Panc1 (cell line): ENCODE results near the gene LHFPL3. TPM values are rescaled to one million over a fixed set of nuclear protein-coding genes. Genes with fewer than 3 reads are reported as not detected.

Experiments
- ATAC-seq: fragments of 200-7000 bp; cut with Tn5 transposase; 2 replicates; pipeline ENCODE4 v1.9.1; 2020; ENCODE audit warnings: mild to moderate bottlenecking, moderate library complexity
- BruUV-seq: library from RNA; stranded (reverse); fragments of 400-500 nt; replicated peaks from 2 replicates; lab custom pipeline; 2021; lab: Mats Ljungman, UMichigan
- CTCF ChIA-PET: fragments of 300-600 bp; sonication (Branson Sonifier 250); formaldehyde crosslinking; loops from one replicate; lab custom pipeline; 2022; ENCODE audit warnings: antibody characterized with exemption; lab: Charles Lee
- POLR2A ChIA-PET: fragments of 300-600 bp; sonication (Branson Sonifier 250); formaldehyde crosslinking; loops from one replicate; lab custom pipeline; 2022; ENCODE audit warnings: antibody characterized with exemption; lab: Charles Lee
- DNase-seq: peaks from one replicate; pipeline ENCODE4 v3.0.0-alpha.2; 2010; ENCODE audit warnings: low read depth, low spot score
- H3K27ac ChIP-seq: 2 replicates; pipeline ENCODE4 v1.5.1; 2011; ENCODE audit warnings: mild to moderate bottlenecking, low read length, inconsistent platforms
- H3K27me3 ChIP-seq: fragments of 200-500 bp; sonication (Bioruptor generic); 2 replicates; pipeline ENCODE4 v1.6.0; 2014; ENCODE audit warnings: low read length, inconsistent platforms; ENCODE audit not compliant: control insufficient read depth, insufficient read depth
- H3K36me3 ChIP-seq: fragments of 200-500 bp; sonication (Bioruptor generic); 2 replicates; pipeline ENCODE4 v1.5.1; 2014; ENCODE audit warnings: inconsistent platforms, mild to moderate bottlenecking, low read length, moderate library complexity; ENCODE audit not compliant: control insufficient read depth, insufficient read depth
- H3K4me1 ChIP-seq: 2 replicates; pipeline ENCODE4 v1.5.1; 2011; ENCODE audit warnings: inconsistent platforms, mild to moderate bottlenecking, low read length, moderate library complexity; ENCODE audit not compliant: control insufficient read depth, insufficient read depth
- H3K4me3 ChIP-seq, 2 experiments: 2 replicates each; pipeline ENCODE4 v1.5.1; 2011 to 2012; ENCODE audit warnings: low read depth in 2 of 2, low read length in 2 of 2, mild to moderate bottlenecking in 2 of 2, inconsistent platforms in 1 of 2, moderate library complexity in 1 of 2
- H3K9me3 ChIP-seq: fragments of 200-500 bp; sonication (Bioruptor generic); 2 replicates; pipeline ENCODE4 v1.5.1; 2014; ENCODE audit warnings: low read depth, mild to moderate bottlenecking, inconsistent platforms, low read length, moderate library complexity; ENCODE audit not compliant: control insufficient read depth, insufficient read depth
- POLR2AphosphoS5 ChIP-seq: IDR thresholded peaks from 2 replicates; pipeline ENCODE4 v1.6.1; 2012; ENCODE audit warnings: mild to moderate bottlenecking, low read depth, low read length, moderate library complexity
- SIN3A ChIP-seq: IDR thresholded peaks from 2 replicates; pipeline ENCODE4 v1.6.1; 2012; ENCODE audit warnings: low read depth, mild to moderate bottlenecking, low read length, moderate library complexity, borderline replicate concordance; ENCODE audit not compliant: insufficient read depth
- TCF7L2 ChIP-seq: IDR thresholded peaks from 2 replicates; pipeline ENCODE4 v1.6.1; 2011; ENCODE audit warnings: mild to moderate bottlenecking, low read depth, low read length, inconsistent platforms
- in situ Hi-C: cut with HindIII; loops from 2 replicates; pipeline ENCODE4 v1.10.0; 2016; ENCODE audit warnings: low sequenced_read_pairs, low pct_unique_long_range_greater_than_20kb
- intact Hi-C: fragments of 100-400 bp; cut with micrococcal nuclease; formaldehyde crosslinking; loops from one replicate; pipeline ENCODE4 v1.10.0; 2022; ENCODE audit not compliant: unreplicated experiment
- total RNA-seq: library from RNA; stranded (reverse); gene quantifications from one replicate; pipeline ENCODE4 v1.2.1, GENCODE V29; 2021; ENCODE audit not compliant: unreplicated experiment
- TF ChIP-seq, protein P1 (sequence below), 2 experiments: IDR thresholded peaks; 2 replicates each; pipeline ENCODE4 v1.6.1; 2011 to 2012; ENCODE audit warnings: low read depth in 2 of 2, control low read depth in 1 of 2, low read length in 1 of 2, mild to moderate bottlenecking in 1 of 2, moderate library complexity in 1 of 2; ENCODE audit not compliant: insufficient read depth in 1 of 2
- TF ChIP-seq, protein P2 (sequence below): fragments of 450-650 bp; IDR thresholded peaks from 2 replicates; pipeline ENCODE4 v1.5.1; 2017; ENCODE audit warnings: mild to moderate bottlenecking

The LHFPL3 gene
- total RNA-seq, 1 experiment from 2014 or later, result not detected

DNA sequence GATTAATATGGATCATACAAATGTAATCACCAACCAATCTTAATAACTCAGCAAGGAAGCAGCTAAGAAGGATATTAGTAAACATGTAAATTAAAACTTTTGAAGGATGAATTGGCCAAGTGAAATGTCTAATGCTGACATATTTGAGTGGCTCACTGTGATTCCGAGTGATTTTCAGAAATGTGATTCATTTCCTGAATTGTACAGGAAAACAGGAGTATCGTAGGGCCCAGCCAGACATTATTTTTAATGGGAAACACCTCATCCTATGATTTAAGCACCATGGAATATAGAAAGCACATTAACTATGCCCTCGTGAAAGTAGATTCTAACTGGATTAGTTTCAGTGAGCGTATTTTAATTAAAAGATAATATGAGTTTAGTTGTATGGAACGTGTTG lies 82.3 kb downstream of the LHFPL3 start:
- ChIA-PET POLR2A (no interaction called here), CTCF (no interaction called here)
- Histone ChIP-seq H3K27me3 (no peaks in the 10 kb centered on the region), H3K36me3 (no peaks in the 10 kb centered on the region), H3K9me3 (no peaks in the 10 kb centered on the region), H3K27ac (no peak overlapping the region), H3K4me1 (no peaks in the 10 kb centered on the region), H3K4me3 (no peak overlapping the region)
- ATAC-seq, result no peak
- no TSS peak for BruUV-seq
- TF ChIP-seq, protein P1, sequence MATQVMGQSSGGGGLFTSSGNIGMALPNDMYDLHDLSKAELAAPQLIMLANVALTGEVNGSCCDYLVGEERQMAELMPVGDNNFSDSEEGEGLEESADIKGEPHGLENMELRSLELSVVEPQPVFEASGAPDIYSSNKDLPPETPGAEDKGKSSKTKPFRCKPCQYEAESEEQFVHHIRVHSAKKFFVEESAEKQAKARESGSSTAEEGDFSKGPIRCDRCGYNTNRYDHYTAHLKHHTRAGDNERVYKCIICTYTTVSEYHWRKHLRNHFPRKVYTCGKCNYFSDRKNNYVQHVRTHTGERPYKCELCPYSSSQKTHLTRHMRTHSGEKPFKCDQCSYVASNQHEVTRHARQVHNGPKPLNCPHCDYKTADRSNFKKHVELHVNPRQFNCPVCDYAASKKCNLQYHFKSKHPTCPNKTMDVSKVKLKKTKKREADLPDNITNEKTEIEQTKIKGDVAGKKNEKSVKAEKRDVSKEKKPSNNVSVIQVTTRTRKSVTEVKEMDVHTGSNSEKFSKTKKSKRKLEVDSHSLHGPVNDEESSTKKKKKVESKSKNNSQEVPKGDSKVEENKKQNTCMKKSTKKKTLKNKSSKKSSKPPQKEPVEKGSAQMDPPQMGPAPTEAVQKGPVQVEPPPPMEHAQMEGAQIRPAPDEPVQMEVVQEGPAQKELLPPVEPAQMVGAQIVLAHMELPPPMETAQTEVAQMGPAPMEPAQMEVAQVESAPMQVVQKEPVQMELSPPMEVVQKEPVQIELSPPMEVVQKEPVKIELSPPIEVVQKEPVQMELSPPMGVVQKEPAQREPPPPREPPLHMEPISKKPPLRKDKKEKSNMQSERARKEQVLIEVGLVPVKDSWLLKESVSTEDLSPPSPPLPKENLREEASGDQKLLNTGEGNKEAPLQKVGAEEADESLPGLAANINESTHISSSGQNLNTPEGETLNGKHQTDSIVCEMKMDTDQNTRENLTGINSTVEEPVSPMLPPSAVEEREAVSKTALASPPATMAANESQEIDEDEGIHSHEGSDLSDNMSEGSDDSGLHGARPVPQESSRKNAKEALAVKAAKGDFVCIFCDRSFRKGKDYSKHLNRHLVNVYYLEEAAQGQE (IDR thresholded peaks at IDR 0.05; ENCODE audit: insufficient read depth in 1 of 2, low read depth in 2 of 2, low read length in 1 of 2), result no peak
- TF ChIP-seq, protein P2, sequence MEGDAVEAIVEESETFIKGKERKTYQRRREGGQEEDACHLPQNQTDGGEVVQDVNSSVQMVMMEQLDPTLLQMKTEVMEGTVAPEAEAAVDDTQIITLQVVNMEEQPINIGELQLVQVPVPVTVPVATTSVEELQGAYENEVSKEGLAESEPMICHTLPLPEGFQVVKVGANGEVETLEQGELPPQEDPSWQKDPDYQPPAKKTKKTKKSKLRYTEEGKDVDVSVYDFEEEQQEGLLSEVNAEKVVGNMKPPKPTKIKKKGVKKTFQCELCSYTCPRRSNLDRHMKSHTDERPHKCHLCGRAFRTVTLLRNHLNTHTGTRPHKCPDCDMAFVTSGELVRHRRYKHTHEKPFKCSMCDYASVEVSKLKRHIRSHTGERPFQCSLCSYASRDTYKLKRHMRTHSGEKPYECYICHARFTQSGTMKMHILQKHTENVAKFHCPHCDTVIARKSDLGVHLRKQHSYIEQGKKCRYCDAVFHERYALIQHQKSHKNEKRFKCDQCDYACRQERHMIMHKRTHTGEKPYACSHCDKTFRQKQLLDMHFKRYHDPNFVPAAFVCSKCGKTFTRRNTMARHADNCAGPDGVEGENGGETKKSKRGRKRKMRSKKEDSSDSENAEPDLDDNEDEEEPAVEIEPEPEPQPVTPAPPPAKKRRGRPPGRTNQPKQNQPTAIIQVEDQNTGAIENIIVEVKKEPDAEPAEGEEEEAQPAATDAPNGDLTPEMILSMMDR, result no peak
- TF ChIP-seq POLR2AphosphoS5 (no peak), TCF7L2 (no peak), SIN3A (no peak)
- no peak for DNase-seq
- in situ Hi-C loops (no loop called here), intact Hi-C loops (no loop called here)

DNA sequence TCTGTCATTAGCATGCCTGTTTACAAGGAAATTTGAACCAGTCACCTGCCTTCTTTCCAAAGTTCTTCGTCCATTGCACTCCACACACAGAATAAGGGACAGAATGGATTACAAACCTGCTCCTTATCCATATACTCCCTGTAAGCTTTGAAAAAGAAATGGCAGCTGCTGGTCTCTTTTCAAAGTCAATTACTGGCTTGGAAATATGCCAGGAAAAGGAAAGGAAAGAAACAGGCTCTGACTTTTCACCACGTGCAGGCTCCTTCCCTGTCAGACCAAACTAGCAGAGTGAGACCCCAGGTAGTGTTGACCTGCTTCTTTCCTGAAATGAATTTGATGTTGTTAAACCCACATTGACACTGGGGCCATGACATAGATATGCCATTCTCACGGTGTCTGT lies 84.5 kb downstream of the LHFPL3 start:
- Histone ChIP-seq H3K4me3 (no peak overlapping the region), H3K9me3 (no peaks in the 10 kb centered on the region), H3K27me3 (no peaks in the 10 kb centered on the region), H3K4me1 (no peaks in the 10 kb centered on the region), H3K27ac (no peak overlapping the region), H3K36me3 (no peaks in the 10 kb centered on the region)
- in situ Hi-C loops (no loop called here), intact Hi-C loops (no loop called here)
- no TSS peak for BruUV-seq
- TF ChIP-seq POLR2AphosphoS5 (no peak), TCF7L2 (no peak), SIN3A (no peak)
- TF ChIP-seq, protein P2, result no peak
- TF ChIP-seq, protein P1 (IDR thresholded peaks at IDR 0.05; ENCODE audit: insufficient read depth in 1 of 2, low read depth in 2 of 2, low read length in 1 of 2), result no peak
- POLR2A ChIA-PET, result no interaction called here
- no peak for DNase-seq
- no peak for ATAC-seq
- CTCF ChIA-PET, result no interaction called here
